T-helper 1 cell treated with Interleukin-12 subunit alpha and Interleukin-12 subunit beta and Interleukin-4 antibody, amounts not matched to agents 30 μg/mL and 1 μg/mL, for 36 hours (primary cell): Measurements from ENCODE around the gene SNRPD2.
"Not testable (repeated sequence)": the region's sequence is repeated elsewhere in the genome, so short reads cannot be mapped to it uniquely, and the experiment has no call there.

Experiments used
- H3K27ac Mint-ChIP-seq: one replicate; pipeline ENCODE4 v1.8.0; 2021; ENCODE audit warnings: mild to moderate bottlenecking, mixed read lengths
- H3K27me3 Mint-ChIP-seq: one replicate; pipeline ENCODE4 v1.8.0; 2021; ENCODE audit warnings: low read depth, mixed read lengths
- H3K36me3 Mint-ChIP-seq: one replicate; pipeline ENCODE4 v1.8.0; 2021; ENCODE audit warnings: low read depth, mixed read lengths
- H3K4me1 Mint-ChIP-seq: one replicate; pipeline ENCODE4 v1.8.0; 2021; ENCODE audit warnings: low read depth, mixed read lengths
- H3K4me3 Mint-ChIP-seq: one replicate; pipeline ENCODE4 v1.8.0; 2021; ENCODE audit warnings: mild to moderate bottlenecking, moderate library complexity, mixed read lengths
- H3K9me3 Mint-ChIP-seq: one replicate; pipeline ENCODE4 v1.8.0; 2021; ENCODE audit warnings: mixed read lengths

Gene SNRPD2

GRCh38 chr19:45691516-45692186, at the start of gene SNRPD2:
TSS of gene SNRPD2 (minus strand) at chr19:45691953. CDS start at chr19:45691888, 65 bp downstream.
- Mint-ChIP-seq H3K27me3 (no peaks in the 10 kb centered on the region), H3K27ac (peak within 1 kb of the TSS; percentile 97), H3K9me3 (no peaks in the 10 kb centered on the region), H3K4me3 (peak within 1 kb of the TSS; percentile 99), H3K36me3 (peaks cover 18% of the 10 kb centered on the region), H3K4me1 (peaks cover 14% of the 10 kb centered on the region)

- no peaks in the 10 kb centered on the region for H3K9me3 Mint-ChIP-seq
- no peak overlapping the region for H3K27ac Mint-ChIP-seq
- H3K4me1 Mint-ChIP-seq: no peaks in the 10 kb centered on the region
- H3K27me3 Mint-ChIP-seq: peaks cover 12% of the 10 kb centered on the region
- H3K4me3 Mint-ChIP-seq: no peak overlapping the region
- no peaks in the 10 kb centered on the region for H3K36me3 Mint-ChIP-seq
Measured at GRCh38 chr19:45739498-45740439, 48.0 kb upstream of the SNRPD2 start.

DNA sequence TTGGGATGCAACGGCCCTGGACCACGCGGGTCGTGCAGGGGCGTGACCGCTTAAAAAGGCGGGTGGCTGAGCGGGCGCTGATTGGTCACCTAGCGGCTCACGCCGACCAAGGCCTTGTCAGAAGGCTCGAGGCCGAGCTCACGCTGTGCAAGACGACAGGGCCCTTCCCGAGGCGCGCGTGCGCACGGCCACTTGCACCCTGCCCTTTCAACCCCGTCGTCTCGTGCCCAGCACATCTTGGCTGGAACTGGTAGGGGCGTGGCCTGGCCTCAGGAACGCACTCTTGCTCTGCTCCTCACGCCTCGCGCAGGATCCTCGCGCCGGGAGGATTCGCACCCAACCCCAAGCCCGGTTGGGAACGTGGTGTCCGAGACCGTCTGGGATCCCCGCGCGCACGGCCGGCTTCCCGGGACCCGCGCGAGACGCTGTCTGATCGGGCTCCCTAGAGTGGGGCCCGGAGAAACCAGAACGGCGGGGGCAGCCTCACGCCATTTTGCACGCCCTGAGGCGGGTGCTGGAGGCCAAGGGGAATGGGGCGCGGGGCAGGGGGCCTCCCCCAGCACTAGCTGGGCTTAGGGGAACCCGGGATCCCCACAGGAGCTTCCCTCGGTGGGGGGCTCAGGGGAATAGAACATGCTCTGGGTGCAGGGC, 41.5 kb upstream of the SNRPD2 start, which contains the start of gene MEIOSIN:
MEIOSIN (plus strand) TSS at position 280 of the 651 bp plus-strand sequence. CDS start 1,938 bp downstream, outside the sequence.
- H3K27ac Mint-ChIP-seq: no peak within 1 kb of the TSS

GRCh38 chr19:45730368-45731288, 38.9 kb upstream of the SNRPD2 start, which contains the start of gene FBXO46:
TSS of gene FBXO46 (minus strand) at chr19:45730896. CDS start at chr19:45713495, 17,401 bp downstream.
- peaks cover 1% of the 10 kb centered on the region for H3K36me3 Mint-ChIP-seq
- peaks cover 19% of the 10 kb centered on the region for H3K4me1 Mint-ChIP-seq
- no peaks in the 10 kb centered on the region for H3K27me3 Mint-ChIP-seq
- H3K9me3 Mint-ChIP-seq: no peaks in the 10 kb centered on the region
- H3K4me3 Mint-ChIP-seq: peak within 1 kb of the TSS; percentile 96
- peak within 1 kb of the TSS; percentile 96 for H3K27ac Mint-ChIP-seq

More for the DNA sequence above, 41.5 kb upstream of the SNRPD2 start, which contains the start of gene MEIOSIN:
- H3K4me1 Mint-ChIP-seq: peaks cover 13% of the 10 kb centered on the region
- no peaks in the 10 kb centered on the region for H3K9me3 Mint-ChIP-seq
- no peak within 1 kb of the TSS for H3K4me3 Mint-ChIP-seq
- peaks cover 1% of the 10 kb centered on the region for H3K36me3 Mint-ChIP-seq
- H3K27me3 Mint-ChIP-seq: no peaks in the 10 kb centered on the region

- Mint-ChIP-seq H3K36me3 (peaks cover 1% of the 10 kb centered on the region), H3K4me1 (peaks cover 19% of the 10 kb centered on the region), H3K4me3 (peak overlapping the region; percentile 96), H3K27ac (peak overlapping the region; percentile 96), H3K27me3 (no peaks in the 10 kb centered on the region), H3K9me3 (no peaks in the 10 kb centered on the region)
Measured at GRCh38 chr19:45729800-45730290, 38.1 kb upstream of the SNRPD2 start.

DNA sequence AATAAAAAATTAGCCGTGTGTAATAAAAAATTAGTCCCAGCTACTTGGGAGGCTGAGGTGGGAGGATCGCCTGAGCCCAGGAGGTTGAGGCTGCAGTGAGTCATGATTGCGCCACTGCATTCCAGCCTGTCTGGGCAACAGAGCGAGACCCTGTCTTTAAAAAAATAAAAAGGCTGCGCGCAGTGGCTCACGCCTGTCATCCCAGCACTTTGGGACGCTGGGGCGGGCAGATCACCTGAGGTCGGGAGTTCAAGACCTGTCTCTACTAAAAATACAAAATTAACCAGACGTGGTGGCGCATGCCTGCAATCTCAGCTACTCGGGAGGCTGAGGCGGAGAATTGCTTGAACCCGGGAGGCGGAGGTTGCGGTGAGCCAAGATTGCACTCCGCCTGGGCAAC, 36.9 kb upstream of the SNRPD2 start:
- H3K4me1 Mint-ChIP-seq: peaks cover 23% of the 10 kb centered on the region

GRCh38 chr19:45720065-45720464, 28.3 kb upstream of the SNRPD2 start:
- H3K4me1 Mint-ChIP-seq: peaks cover 29% of the 10 kb centered on the region
- not testable (repeated sequence) for H3K9me3 Mint-ChIP-seq, H3K27me3 Mint-ChIP-seq, H3K4me3 Mint-ChIP-seq, H3K27ac Mint-ChIP-seq
- peaks cover 23% of the 10 kb centered on the region for H3K36me3 Mint-ChIP-seq

More for the DNA sequence above, 36.9 kb upstream of the SNRPD2 start:
- not testable (repeated sequence) for H3K36me3 Mint-ChIP-seq, H3K27me3 Mint-ChIP-seq, H3K9me3 Mint-ChIP-seq, H3K27ac Mint-ChIP-seq, H3K4me3 Mint-ChIP-seq

- Mint-ChIP-seq H3K9me3 (no peaks in the 10 kb centered on the region), H3K36me3 (peaks cover 23% of the 10 kb centered on the region), H3K27me3 (no peaks in the 10 kb centered on the region), H3K4me3 (peak overlapping the region; percentile 94), H3K4me1 (peaks cover 25% of the 10 kb centered on the region), H3K27ac (peak overlapping the region; percentile 93)
Measured at GRCh38 chr19:45717983-45718650, 26.4 kb upstream of the SNRPD2 start.

GRCh38 chr19:45717131-45717982, 25.6 kb upstream of the SNRPD2 start:
- Mint-ChIP-seq H3K4me1 (peaks cover 25% of the 10 kb centered on the region), H3K27me3 (no peaks in the 10 kb centered on the region), H3K9me3 (no peaks in the 10 kb centered on the region), H3K4me3 (peak overlapping the region; percentile 94), H3K27ac (peak overlapping the region; percentile 93), H3K36me3 (peaks cover 23% of the 10 kb centered on the region)

DNA sequence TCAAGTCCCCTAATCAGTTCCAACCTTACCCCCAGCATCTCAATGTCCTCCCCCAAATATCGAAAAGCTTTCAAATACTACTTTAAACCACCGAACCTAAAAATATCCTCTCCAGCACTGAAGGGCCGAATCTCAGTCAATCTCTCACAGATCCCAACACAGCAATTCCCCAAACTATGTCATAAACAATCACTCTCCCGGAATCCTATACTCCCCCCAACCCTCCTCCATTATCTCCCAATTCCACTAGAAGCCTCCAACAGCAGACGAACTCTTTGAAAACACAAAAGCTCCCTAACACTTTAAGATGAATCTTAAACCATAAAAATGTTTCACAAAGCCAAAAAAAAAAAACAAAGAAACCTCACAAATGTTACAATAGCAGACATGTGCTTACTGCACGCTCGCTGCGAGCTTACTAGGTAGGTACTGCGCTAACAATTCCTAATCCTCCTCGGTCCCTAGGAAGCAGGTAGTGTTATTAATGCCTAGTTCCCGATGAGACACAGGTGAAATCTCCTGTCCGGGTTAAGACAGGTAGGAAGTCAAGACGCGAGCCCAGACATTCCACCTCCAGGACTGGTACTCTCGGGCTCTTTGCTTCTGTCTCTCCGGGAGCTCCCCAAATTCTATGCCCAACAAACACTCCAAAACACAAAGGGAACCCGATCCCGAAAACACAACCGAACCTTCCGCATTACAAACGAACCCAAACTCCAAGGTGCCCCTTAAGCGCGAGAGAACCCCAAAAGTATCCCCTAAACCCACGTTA, 24.8 kb upstream of the SNRPD2 start:
- Mint-ChIP-seq H3K27me3 (no peaks in the 10 kb centered on the region), H3K36me3 (peaks cover 18% of the 10 kb centered on the region), H3K27ac (peak overlapping the region; percentile 93), H3K9me3 (no peaks in the 10 kb centered on the region), H3K4me3 (peak overlapping the region; percentile 94), H3K4me1 (peaks cover 25% of the 10 kb centered on the region)

GRCh38 chr19:45715139-45715538, 23.4 kb upstream of the SNRPD2 start:
- no peaks in the 10 kb centered on the region for H3K9me3 Mint-ChIP-seq
- H3K27ac Mint-ChIP-seq: no peak overlapping the region
- H3K4me3 Mint-ChIP-seq: no peak overlapping the region
- H3K36me3 Mint-ChIP-seq: peaks cover 18% of the 10 kb centered on the region
- H3K4me1 Mint-ChIP-seq: peaks cover 30% of the 10 kb centered on the region
- no peaks in the 10 kb centered on the region for H3K27me3 Mint-ChIP-seq

- peaks cover 25% of the 10 kb centered on the region for H3K4me1 Mint-ChIP-seq
- no peaks in the 10 kb centered on the region for H3K9me3 Mint-ChIP-seq
- peaks cover 13% of the 10 kb centered on the region for H3K36me3 Mint-ChIP-seq
- no peaks in the 10 kb centered on the region for H3K27me3 Mint-ChIP-seq
- H3K27ac Mint-ChIP-seq: no peak overlapping the region
- no peak overlapping the region for H3K4me3 Mint-ChIP-seq
Measured at GRCh38 chr19:45713141-45713540, 21.4 kb upstream of the SNRPD2 start.
